Measurements from ENCODE around the gene POLE.
A peak's percentile ranks its signal among the peaks of the same experiment; 100 is the strongest.

Gene POLE

DNA sequence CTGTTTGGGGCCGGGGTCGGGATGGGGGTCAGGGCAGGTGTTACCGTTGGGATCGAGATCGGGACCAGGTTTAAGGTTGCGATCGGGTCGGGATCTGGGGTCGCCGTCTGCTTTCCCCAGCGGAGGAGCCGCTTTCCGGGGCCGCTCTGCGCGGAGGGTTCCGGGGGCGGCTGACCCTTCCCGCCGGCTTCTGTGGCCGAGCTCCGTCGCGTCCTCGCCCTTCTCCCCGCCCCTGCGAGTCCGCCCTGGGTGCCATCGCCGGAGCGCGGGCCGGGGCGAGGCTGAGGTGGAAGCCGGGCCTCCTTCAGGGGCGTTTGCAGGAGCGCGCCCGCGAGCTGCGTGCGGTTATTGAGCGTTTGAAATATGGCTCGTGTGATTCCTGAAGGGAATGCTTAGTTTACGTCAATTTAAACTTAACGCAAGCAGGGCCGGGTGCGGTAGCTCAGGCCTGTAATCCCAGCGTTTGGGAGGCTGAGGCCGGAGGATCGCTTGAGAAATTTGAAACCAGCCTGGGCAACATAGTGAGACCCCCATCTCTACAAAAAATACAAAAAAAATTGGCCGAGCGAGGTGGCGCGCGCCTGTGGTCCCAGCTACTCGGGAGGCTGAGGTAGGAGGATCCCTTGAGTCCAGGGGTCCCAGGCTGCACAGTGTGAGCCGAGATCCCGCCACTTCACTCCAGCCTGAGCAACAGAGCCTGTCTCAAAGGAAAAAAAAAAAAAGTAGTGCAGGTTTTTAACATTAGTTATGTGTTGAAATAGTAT, 24.1 kb upstream of the POLE start:
- no peak for DNase-seq (ENCODE audit: low read depth)
- H3K4me3 ChIP-seq (ENCODE audit: control insufficient read depth, low read depth, low read length) = peak overlapping the region; percentile 72
- TF ChIP-seq, protein P1, sequence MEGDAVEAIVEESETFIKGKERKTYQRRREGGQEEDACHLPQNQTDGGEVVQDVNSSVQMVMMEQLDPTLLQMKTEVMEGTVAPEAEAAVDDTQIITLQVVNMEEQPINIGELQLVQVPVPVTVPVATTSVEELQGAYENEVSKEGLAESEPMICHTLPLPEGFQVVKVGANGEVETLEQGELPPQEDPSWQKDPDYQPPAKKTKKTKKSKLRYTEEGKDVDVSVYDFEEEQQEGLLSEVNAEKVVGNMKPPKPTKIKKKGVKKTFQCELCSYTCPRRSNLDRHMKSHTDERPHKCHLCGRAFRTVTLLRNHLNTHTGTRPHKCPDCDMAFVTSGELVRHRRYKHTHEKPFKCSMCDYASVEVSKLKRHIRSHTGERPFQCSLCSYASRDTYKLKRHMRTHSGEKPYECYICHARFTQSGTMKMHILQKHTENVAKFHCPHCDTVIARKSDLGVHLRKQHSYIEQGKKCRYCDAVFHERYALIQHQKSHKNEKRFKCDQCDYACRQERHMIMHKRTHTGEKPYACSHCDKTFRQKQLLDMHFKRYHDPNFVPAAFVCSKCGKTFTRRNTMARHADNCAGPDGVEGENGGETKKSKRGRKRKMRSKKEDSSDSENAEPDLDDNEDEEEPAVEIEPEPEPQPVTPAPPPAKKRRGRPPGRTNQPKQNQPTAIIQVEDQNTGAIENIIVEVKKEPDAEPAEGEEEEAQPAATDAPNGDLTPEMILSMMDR (conservative IDR thresholded peaks at IDR 0.05; ENCODE audit: control insufficient read depth, insufficient read depth, low read depth, low read length) = no peak

DNA sequence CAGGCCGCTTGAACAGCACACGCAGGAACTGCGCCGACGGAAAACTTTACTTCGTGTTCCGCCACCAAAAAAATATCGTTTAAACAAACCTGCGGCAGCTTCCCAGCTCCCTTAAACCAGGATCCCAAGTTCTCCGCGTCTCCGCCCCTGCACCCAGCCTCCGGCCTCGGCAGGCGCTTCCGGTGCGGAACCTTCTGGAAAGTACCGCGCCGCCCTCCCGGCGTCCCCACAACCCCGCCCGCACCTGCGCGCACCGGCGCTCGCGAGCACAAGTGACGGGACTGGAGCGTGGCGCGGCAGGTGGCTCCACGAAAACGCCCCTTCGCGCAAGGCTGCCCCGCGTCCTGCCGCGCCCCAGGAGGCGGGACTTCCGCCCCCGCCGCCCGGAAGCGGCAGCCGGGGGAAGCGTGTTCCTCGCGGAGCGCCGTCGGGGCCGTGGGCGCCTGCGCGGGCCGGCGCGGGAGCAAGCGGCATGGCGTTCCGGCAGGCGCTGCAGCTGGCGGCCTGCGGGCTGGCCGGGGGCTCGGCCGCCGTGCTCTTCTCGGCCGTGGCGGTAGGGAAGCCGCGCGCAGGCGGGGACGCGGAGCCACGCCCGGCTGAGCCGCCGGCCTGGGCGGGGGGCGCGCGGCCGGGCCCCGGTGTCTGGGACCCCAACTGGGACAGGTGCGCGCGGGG, 23.4 kb upstream of the POLE start, which contains the start of gene PGAM5:
Gene PGAM5 (plus strand): TSS at position 438 of the 675 bp plus-strand sequence. CDS start 35 bp downstream, at position 473.
- peak within 1 kb of the TSS; percentile 72 for H3K4me3 ChIP-seq (ENCODE audit: control insufficient read depth, low read depth, low read length)
- peak; percentile 59 for DNase-seq (ENCODE audit: low read depth)
- TF ChIP-seq, protein P1 (conservative IDR thresholded peaks at IDR 0.05; ENCODE audit: control insufficient read depth, insufficient read depth, low read depth, low read length) = no peak

DNA sequence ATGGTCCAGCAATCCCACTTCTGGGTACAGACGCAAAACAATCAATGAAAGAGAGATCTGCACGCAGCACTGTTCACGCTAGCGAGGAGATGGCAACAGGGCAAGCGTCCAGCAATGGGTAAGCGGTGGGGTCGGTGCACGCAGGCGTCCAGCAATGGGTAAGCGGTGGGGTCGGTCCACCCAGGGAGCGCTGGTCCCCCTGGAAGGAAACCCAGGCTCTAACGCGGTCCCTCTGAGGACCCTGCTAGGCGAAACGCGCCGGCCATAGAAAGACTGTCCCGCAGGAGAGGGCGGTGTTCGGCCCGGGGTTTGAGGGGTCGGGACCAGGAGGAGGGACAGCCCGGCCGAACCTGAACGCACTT, 22.9 kb upstream of the POLE start:
- TF ChIP-seq, protein P1 (conservative IDR thresholded peaks at IDR 0.05; ENCODE audit: control insufficient read depth, insufficient read depth, low read depth, low read length) = no peak
- H3K4me3 ChIP-seq (ENCODE audit: control insufficient read depth, low read depth, low read length) = peak overlapping the region; percentile 68
- DNase-seq (ENCODE audit: low read depth) = no peak

DNA sequence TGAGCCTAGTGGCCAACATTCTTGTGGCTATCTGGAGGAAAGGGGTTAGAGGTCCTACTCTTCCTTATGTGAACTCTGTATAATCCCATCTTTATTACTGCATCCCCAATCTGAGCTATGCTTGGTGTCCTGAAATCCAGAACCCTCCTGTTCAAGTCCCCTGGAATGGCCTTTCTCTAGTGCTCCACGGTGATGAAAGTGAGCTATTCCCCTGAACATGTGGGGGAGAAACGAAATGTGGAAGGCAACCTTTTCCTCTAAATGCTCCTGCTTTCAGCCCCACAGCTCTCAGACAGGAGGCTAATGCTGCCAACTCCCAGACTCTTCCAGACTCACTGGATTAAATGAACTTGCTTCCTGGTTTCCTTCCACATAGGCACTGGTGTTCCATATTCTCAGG, 21.0 kb upstream of the POLE start:
- H3K4me3 ChIP-seq (ENCODE audit: control insufficient read depth, low read depth, low read length) = no peak overlapping the region
- no peak for DNase-seq (ENCODE audit: low read depth)
- TF ChIP-seq, protein P1 (conservative IDR thresholded peaks at IDR 0.05; ENCODE audit: control insufficient read depth, insufficient read depth, low read depth, low read length) = no peak

DNA sequence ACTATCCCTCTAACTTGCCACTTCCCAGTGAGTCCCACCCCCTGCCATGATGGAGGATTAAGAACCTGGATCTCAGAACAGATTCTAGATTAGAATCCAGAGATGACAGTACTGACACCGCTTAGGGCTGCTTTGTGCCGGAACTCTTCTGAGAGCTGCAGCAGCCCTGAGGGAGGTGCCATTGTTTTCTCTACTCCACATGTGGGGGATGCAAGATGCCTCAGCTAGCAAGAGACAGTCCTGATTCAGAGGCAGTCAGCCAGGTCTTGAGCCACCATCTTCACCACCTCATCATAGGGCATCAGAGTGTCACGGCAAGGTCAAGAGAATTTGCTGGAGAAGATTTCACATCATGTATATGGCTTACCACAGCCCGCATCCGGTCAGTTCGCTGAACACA, 20.1 kb upstream of the POLE start:
- no peak for DNase-seq (ENCODE audit: low read depth)
- H3K4me3 ChIP-seq (ENCODE audit: control insufficient read depth, low read depth, low read length) = no peak overlapping the region

DNA sequence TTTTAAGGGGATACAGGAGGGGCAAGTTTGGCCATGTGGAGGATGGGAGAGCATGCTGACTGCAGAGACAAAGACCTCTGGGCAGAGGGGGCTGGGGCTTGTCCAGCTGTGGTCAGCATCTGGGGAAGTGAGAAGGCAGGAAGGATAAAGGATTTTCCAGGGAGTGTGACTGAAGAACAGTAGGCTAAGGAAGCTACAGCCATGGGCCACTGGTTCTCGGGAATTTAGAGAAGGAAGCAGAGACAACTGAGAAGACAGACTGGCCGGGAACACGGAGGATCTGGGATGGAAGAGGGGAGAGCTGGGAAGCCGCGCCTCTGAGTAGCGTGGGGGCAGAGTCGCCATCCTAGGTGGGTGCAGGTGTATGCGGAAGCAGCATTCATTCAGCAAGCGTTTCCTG, 16.5 kb upstream of the POLE start:
- TF ChIP-seq, protein P1 (conservative IDR thresholded peaks at IDR 0.05; ENCODE audit: control insufficient read depth, insufficient read depth, low read depth, low read length) = no peak
- no peak overlapping the region for H3K4me3 ChIP-seq (ENCODE audit: control insufficient read depth, low read depth, low read length)
- no peak for DNase-seq (ENCODE audit: low read depth)

More for the DNA sequence above, 20.1 kb upstream of the POLE start:
- TF ChIP-seq, protein P1 (conservative IDR thresholded peaks at IDR 0.05; ENCODE audit: control insufficient read depth, insufficient read depth, low read depth, low read length) = no peak

Data from fibroblast of mammary gland (primary cell).